Measurements from ENCODE around the gene MEMO1.
"Not testable (repeated sequence)": the region's sequence is repeated elsewhere in the genome, so short reads cannot be mapped to it uniquely, and the experiment has no call there.

MEMO1 gene

DNA sequence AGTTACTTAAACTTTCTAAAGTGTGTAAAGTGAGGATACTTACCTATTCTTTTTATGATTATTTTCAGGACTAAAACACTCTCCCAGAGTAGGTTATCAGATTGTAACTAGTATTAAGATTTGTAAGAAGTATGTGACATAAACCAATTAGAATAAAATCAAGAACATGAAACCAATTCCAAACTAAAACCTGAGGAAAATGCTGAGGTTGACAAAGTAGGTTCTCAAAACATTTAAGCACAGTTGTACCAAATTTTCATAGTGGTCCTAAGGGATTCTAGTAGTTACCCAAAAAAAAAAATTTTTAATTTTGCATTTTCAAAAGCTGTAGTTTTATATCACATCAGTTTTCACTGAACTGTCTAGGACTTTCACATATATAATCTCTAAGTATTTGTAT lies 157.3 kb downstream of the MEMO1 start:
- no peak for DNase-seq
- TF ChIP-seq, protein P1, sequence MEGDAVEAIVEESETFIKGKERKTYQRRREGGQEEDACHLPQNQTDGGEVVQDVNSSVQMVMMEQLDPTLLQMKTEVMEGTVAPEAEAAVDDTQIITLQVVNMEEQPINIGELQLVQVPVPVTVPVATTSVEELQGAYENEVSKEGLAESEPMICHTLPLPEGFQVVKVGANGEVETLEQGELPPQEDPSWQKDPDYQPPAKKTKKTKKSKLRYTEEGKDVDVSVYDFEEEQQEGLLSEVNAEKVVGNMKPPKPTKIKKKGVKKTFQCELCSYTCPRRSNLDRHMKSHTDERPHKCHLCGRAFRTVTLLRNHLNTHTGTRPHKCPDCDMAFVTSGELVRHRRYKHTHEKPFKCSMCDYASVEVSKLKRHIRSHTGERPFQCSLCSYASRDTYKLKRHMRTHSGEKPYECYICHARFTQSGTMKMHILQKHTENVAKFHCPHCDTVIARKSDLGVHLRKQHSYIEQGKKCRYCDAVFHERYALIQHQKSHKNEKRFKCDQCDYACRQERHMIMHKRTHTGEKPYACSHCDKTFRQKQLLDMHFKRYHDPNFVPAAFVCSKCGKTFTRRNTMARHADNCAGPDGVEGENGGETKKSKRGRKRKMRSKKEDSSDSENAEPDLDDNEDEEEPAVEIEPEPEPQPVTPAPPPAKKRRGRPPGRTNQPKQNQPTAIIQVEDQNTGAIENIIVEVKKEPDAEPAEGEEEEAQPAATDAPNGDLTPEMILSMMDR (IDR thresholded peaks at IDR 0.05; ENCODE audit: low read depth, low read length, missing control alignments), result no peak
- no peak overlapping the region for H3K4me3 ChIP-seq (ENCODE audit: low read depth, low read length)
- no peak overlapping the region for H3K27ac ChIP-seq
- in situ Hi-C loops (cut with HindIII; ENCODE audit: low pct_ligation_motif_present, low sequenced_read_pairs), result no loop called here
- H3K27me3 ChIP-seq (replicated peaks), result no peaks in the 10 kb centered on the region
- H3K36me3 ChIP-seq (replicated peaks), result no peaks in the 10 kb centered on the region

DNA sequence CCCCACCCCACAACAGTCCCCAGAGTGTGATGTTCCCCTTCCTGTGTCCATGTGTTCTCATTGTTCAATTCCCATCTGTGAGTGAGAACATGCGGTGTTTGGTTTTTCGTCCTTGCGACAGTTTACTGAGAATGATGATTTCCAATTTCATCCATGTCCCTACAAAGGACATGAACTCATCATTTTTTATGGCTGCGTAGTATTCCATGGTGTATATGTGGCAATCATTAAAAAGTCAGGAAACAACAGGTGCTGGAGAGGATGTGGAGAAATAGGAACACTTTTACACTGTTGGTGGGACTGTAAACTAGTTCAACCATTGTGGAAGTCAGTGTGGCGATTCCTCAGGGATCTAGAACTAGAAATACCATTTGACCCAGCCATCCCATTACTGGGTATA lies 168.7 kb downstream of the MEMO1 start:
- H3K27me3 ChIP-seq (replicated peaks); DNase-seq; in situ Hi-C loops (cut with HindIII; ENCODE audit: low pct_ligation_motif_present, low sequenced_read_pairs); H3K4me3 ChIP-seq (ENCODE audit: low read depth, low read length); H3K27ac ChIP-seq; H3K36me3 ChIP-seq (replicated peaks): not testable (repeated sequence)

DNA sequence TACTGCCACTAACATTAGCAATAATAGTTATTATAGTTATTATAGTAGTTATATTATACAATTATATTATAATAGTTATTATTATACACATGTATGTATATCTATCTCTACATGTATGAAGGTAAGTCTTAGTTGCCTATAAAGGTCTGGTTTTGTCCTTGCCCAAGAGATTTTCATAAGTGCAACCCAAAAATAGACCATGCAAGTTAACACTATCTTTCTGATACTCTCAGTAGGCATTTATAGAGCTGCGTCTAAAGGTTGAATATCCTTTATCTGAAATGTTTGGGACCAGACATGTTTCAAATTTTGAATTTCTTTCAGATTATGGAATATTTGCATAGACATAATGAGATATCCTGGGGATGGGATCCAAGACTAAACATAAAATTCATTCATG lies 175.4 kb downstream of the MEMO1 start:
- H3K36me3 ChIP-seq (replicated peaks), result no peaks in the 10 kb centered on the region
- no peak overlapping the region for H3K27ac ChIP-seq
- in situ Hi-C loops (cut with HindIII; ENCODE audit: low pct_ligation_motif_present, low sequenced_read_pairs), result no loop called here
- TF ChIP-seq, protein P1 (IDR thresholded peaks at IDR 0.05; ENCODE audit: low read depth, low read length, missing control alignments), result no peak
- no peak overlapping the region for H3K4me3 ChIP-seq (ENCODE audit: low read depth, low read length)
- DNase-seq, result no peak
- H3K27me3 ChIP-seq (replicated peaks), result no peaks in the 10 kb centered on the region

DNA sequence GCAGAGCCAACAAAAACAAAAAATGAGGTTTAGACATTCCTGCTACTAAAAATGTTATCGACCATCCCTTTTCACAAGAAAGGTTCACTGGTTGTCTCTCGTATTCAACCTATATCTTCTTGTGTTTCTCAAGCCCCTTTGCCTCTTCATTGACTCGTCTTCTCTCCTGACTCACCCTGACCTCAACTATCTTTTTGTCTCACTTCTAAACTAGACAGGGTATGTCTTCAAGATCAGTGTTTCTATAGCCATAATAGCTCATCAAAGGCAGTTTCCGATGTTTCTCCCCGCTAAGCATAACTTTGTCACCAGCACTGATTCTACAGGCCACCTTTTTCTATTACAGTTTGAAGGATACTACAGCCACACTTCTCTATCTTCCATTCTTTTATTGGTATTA lies 178.4 kb downstream of the MEMO1 start:
- Histone ChIP-seq H3K27me3 (replicated peaks) (no peaks in the 10 kb centered on the region), H3K36me3 (replicated peaks) (no peaks in the 10 kb centered on the region), H3K27ac (no peak overlapping the region), H3K4me3 (ENCODE audit: low read depth, low read length) (no peak overlapping the region)
- TF ChIP-seq, protein P1 (IDR thresholded peaks at IDR 0.05; ENCODE audit: low read depth, low read length, missing control alignments), result no peak
- in situ Hi-C loops (cut with HindIII; ENCODE audit: low pct_ligation_motif_present, low sequenced_read_pairs), result no loop called here
- DNase-seq, result no peak

DNA sequence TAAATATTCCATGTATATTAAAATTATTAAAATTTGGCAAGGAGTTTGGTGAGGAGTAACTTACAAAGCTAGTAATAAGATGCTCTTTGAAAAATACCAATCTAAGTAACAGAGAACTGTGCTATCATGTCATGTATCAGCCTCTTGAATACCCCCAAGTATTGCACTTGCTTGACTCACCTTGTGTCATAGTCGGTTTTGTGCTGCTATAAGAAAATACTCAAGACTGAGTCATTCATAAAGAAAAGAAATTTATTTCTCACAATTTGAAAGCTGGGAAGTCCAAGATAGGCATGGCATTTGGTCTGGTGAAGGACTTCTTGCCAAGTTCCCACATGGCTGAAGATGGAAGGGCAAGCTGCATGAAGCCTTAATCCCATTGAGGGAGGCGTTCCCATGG lies 179.2 kb downstream of the MEMO1 start:
- H3K27ac ChIP-seq, result no peak overlapping the region
- DNase-seq, result no peak
- H3K27me3 ChIP-seq (replicated peaks), result no peaks in the 10 kb centered on the region
- in situ Hi-C loops (cut with HindIII; ENCODE audit: low pct_ligation_motif_present, low sequenced_read_pairs), result no loop called here
- H3K36me3 ChIP-seq (replicated peaks), result no peaks in the 10 kb centered on the region
- TF ChIP-seq, protein P1 (IDR thresholded peaks at IDR 0.05; ENCODE audit: low read depth, low read length, missing control alignments), result no peak
- H3K4me3 ChIP-seq (ENCODE audit: low read depth, low read length), result no peak overlapping the region

DNA sequence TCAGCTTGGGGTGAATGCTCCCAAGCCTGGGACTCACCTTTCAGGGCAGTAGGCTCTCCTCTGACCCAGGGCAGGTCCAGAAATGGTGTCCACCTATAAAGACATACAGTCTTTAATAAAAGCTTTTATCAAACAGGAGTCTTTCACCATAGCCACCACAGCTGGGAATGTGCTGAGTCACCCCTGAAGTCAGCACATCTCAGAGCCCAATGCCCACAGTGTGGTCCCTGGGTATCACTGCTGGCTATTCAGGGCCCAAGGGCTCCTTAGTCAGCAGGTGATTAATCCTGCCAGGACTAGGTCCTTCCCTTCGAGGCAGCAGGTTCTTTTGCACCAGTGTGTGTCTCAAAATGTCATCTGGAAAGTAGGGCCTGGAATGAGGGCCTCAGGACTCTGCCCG lies 181.9 kb downstream of the MEMO1 start:
- H3K27me3 ChIP-seq (replicated peaks), result no peaks in the 10 kb centered on the region
- in situ Hi-C loops (cut with HindIII; ENCODE audit: low pct_ligation_motif_present, low sequenced_read_pairs), result no loop called here
- no peak overlapping the region for H3K4me3 ChIP-seq (ENCODE audit: low read depth, low read length)
- TF ChIP-seq, protein P1 (IDR thresholded peaks at IDR 0.05; ENCODE audit: low read depth, low read length, missing control alignments), result no peak
- no peak overlapping the region for H3K27ac ChIP-seq
- no peaks in the 10 kb centered on the region for H3K36me3 ChIP-seq (replicated peaks)
- DNase-seq, result peak; percentile 7

All from brain microvascular endothelial cell (primary cell).